ENCODE measurements around the gene PTPN7. TPM values are rescaled to one million over a fixed set of nuclear protein-coding genes. Genes with fewer than 3 reads are reported as not detected.

PTPN7 gene
- total RNA-seq, 1 donor from 2014 or later: 2.6 TPM

DNA sequence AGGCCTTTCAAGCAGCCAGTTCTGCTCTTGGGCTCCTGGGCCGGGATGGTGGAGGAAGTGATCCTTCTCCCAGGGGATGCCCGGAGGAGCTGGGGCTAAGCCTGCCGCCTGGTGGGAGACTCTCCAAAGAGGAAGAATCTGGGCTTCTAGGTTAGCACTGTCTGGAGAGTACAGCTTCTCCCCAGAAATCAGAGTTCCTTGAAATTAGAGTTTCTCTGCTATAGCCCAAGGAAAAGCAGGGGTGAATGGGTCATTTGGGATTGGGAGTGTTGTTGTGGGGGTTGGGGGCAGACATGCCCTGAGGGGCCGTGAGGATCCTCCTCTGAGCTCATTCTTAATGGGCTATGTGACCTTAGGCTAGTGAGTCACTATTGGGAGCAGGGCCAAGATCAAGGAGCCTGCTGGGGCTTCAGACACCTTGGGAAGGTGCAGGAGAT, 39.7 kb upstream of the PTPN7 start:
- Histone ChIP-seq H3K36me3 (ENCODE audit: control insufficient read depth, insufficient read depth, low read length) (no peaks in the 10 kb centered on the region), H3K27me3 (ENCODE audit: control insufficient read depth, insufficient read depth, low read length) (peaks cover 6% of the 10 kb centered on the region), H3K4me3 (ENCODE audit: low read depth, low read length) (no peak overlapping the region)
- TF ChIP-seq, protein P1, sequence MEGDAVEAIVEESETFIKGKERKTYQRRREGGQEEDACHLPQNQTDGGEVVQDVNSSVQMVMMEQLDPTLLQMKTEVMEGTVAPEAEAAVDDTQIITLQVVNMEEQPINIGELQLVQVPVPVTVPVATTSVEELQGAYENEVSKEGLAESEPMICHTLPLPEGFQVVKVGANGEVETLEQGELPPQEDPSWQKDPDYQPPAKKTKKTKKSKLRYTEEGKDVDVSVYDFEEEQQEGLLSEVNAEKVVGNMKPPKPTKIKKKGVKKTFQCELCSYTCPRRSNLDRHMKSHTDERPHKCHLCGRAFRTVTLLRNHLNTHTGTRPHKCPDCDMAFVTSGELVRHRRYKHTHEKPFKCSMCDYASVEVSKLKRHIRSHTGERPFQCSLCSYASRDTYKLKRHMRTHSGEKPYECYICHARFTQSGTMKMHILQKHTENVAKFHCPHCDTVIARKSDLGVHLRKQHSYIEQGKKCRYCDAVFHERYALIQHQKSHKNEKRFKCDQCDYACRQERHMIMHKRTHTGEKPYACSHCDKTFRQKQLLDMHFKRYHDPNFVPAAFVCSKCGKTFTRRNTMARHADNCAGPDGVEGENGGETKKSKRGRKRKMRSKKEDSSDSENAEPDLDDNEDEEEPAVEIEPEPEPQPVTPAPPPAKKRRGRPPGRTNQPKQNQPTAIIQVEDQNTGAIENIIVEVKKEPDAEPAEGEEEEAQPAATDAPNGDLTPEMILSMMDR (IDR thresholded peaks at IDR 0.05; ENCODE audit: insufficient read depth, low read length, poor library complexity, severe bottlenecking): no peak
- DNase-seq (ENCODE audit: low read depth): no peak

DNA sequence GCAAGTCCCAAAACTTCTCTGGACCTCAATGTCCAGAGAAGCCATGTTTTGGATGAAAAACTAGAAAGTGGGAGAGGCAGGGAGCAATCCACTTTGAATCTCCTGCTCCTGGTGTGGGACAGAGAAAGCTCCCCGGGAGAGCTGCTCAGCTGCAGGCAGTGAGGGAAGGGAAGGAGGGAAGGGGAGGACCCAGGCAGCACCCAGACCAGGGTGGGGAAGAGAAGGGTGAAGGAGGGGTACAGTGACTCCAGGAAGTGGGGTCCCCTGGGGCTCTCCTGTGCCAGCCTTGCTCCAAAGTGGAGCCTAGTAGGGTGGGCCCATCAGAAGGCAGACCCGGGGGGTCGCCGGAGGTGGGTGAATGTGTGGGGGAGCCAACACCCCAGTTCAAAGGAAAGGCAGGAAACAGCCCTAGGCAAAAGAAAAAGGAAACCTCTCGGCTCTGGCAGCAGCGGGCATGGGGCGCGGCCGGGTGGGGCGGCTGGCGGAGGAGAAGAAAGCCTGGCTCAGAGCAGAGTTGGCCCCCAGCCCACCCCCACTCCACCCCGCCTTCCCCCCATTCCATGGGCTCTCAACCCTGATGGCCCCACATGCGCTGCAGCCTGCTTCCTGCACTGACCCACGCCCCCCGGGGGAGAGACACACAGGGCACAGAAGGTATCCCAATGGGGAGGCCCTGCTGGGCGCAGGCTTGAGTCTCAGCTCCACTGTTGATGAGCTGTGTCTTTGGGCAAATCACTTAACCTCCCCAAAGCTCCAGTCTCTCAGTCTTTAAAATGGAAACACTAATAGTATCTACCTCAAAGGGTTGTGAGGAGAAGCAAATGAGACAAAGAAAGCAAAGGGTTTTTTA, 38.9 kb upstream of the PTPN7 start:
- DNase-seq (ENCODE audit: low read depth): no peak
- TF ChIP-seq, protein P1 (IDR thresholded peaks at IDR 0.05; ENCODE audit: insufficient read depth, low read length, poor library complexity, severe bottlenecking): no peak
- H3K27me3 ChIP-seq (ENCODE audit: control insufficient read depth, insufficient read depth, low read length): peaks cover 12% of the 10 kb centered on the region
- H3K36me3 ChIP-seq (ENCODE audit: control insufficient read depth, insufficient read depth, low read length): no peaks in the 10 kb centered on the region
- H3K4me3 ChIP-seq (ENCODE audit: low read depth, low read length): no peak overlapping the region

DNA sequence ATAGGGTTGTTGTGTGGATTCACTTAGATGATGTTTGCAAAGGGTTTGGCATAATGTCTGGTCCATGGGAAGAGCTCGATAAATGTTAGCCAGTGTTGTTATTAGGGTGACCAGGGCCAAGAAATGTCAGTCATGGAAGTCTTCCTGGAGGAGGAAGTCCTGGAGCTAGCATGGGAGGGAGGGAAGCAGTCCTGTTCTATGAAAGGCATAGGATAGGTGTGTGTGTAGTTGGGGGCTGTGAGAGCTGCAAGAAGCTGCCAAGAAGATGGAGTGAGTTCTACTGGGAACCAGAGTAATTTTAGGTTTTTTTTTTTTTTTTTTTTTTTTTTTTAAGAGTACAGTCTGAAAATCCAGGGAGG, 37.9 kb upstream of the PTPN7 start:
- TF ChIP-seq, protein P1 (IDR thresholded peaks at IDR 0.05; ENCODE audit: insufficient read depth, low read length, poor library complexity, severe bottlenecking): no peak
- Histone ChIP-seq H3K36me3 (ENCODE audit: control insufficient read depth, insufficient read depth, low read length) (no peaks in the 10 kb centered on the region), H3K4me3 (ENCODE audit: low read depth, low read length) (no peak overlapping the region), H3K27me3 (ENCODE audit: control insufficient read depth, insufficient read depth, low read length) (peaks cover 20% of the 10 kb centered on the region)
- no peak for DNase-seq (ENCODE audit: low read depth)

DNA sequence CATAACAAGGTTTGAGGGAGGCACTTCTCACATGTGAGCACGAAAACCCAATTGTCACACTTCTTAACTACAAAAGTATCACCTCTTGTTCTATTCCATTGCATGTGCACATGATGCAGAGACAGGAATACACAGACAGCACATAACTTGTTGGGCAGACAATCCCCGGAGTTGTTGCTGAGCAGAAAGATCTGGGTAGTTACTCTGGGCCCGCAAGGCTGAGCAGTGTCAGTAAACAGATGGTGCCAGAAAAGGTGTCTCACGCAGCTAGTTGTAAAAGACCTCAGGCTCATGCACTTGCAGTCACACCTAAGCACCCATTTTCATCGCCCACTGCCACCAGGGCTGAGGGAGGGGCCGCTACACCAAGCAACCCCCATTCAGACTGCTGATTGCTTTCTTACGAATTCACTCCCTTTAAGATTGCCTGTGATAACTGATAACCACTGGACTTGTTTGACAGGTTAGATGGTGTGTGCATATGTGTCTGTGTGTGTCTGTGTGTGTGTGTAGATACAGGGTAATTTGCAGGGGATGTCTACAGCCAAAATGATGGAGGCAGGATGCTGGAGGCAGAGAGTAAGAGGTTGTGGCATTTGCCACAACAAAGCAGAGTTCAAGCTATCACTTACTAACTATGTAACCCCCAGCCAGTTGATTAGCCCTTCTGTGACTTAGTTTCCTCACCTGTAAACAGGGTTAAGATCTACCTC, 37.4 kb upstream of the PTPN7 start:
- no peak overlapping the region for H3K4me3 ChIP-seq (ENCODE audit: low read depth, low read length)
- H3K27me3 ChIP-seq (ENCODE audit: control insufficient read depth, insufficient read depth, low read length): peaks cover 26% of the 10 kb centered on the region
- DNase-seq (ENCODE audit: low read depth): no peak
- H3K36me3 ChIP-seq (ENCODE audit: control insufficient read depth, insufficient read depth, low read length): no peaks in the 10 kb centered on the region
- TF ChIP-seq, protein P1 (IDR thresholded peaks at IDR 0.05; ENCODE audit: insufficient read depth, low read length, poor library complexity, severe bottlenecking): no peak

DNA sequence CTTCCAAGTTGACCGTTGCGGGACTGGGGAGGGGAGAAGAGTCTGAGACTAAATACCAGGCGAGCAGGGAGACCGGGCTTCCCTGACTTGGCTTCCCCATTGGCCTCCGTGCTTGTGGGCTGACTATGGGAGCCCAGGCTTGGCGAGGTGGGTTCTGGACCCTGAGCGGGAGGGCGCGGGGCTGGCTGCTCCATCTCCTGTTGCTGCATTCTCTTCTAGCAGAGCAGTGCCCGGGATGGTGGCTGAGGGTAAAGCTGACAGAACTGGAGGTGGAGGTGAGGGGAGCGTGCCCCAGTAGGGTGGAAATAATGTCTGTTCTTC, 33.9 kb upstream of the PTPN7 start:
- Histone ChIP-seq H3K4me3 (ENCODE audit: low read depth, low read length) (no peak overlapping the region), H3K27me3 (ENCODE audit: control insufficient read depth, insufficient read depth, low read length) (peaks cover 31% of the 10 kb centered on the region), H3K36me3 (ENCODE audit: control insufficient read depth, insufficient read depth, low read length) (no peaks in the 10 kb centered on the region)
- DNase-seq (ENCODE audit: low read depth): no peak
- TF ChIP-seq, protein P1 (IDR thresholded peaks at IDR 0.05; ENCODE audit: insufficient read depth, low read length, poor library complexity, severe bottlenecking): no peak

Measured in kidney epithelial cell (primary cell).